ENCODE measurements around the gene RBM20. TPM values are rescaled to one million over a fixed set of nuclear protein-coding genes. Genes with fewer than 3 reads are reported as not detected.

The RBM20 gene
- total RNA-seq, 1 experiment from 2014 or later: 0.10 TPM

DNA sequence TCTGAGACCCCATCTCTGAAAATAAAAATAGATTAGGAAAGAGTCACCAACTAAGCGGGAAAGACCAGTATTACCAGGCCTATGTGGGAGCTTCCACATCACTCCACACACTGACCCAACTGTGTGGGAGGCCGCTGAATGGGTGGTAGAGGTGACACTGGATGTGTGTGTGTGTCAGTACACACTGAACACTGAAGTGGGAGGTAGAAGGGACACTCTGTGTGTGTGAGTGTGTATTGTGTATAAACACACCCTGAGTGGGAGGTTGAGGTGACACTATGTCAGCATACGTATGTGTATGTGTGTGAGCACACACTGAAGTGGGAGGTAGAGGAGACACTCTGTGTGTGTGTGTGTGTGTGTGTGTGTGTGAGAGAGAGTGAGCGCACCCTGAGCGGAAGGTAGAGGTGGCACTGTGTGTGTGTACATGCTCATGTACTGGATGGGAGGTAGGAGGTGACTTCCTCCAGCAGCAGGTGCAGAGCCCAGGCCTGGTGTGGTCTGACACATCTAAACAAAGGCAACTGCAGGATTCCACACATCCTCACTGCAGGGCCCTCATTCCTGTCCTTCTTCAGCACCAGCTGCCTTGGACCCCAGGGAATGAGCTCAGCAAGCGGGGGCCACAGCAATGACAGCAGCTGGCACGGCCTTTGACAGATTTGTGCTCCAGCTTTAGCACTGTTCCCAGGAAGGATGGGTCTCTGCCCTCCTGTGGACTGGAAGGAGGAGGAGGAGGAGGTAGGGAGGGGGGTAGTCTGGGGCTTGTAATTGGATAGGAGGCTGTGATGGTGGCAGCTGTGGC lies 26.5 kb upstream of the RBM20 start:
- H3K4me1 ChIP-seq (ENCODE audit: control insufficient read depth, insufficient read depth, low read length): no peaks in the 10 kb centered on the region
- no peak for DNase-seq (ENCODE audit: low read depth, low spot score)
- in situ Hi-C loops (cut with HindIII; ENCODE audit: low pct_unique_long_range_greater_than_20kb, low sequenced_read_pairs): no loop called here
- ChIA-PET POLR2A (no interaction called here), CTCF (no interaction called here)
- intact Hi-C loops (cut with micrococcal nuclease; ENCODE audit: unreplicated experiment): loop anchor here (10.0 kb wide), 1 partner anchor 117 kb away; no protein-coding TSS in a partner anchor
- no TSS peak for BruUV-seq (replicated peaks)
- no peaks in the 10 kb centered on the region for H3K9me3 ChIP-seq (ENCODE audit: control insufficient read depth, insufficient read depth, low read depth, low read length)
- no peak overlapping the region for H3K4me3 ChIP-seq (ENCODE audit: low read depth in 2 of 2, low read length in 2 of 2)
- no peaks in the 10 kb centered on the region; the same call in 1 of the 2 replicates for H3K27me3 ChIP-seq (ENCODE audit: control insufficient read depth, insufficient read depth, low read length)
- no peaks in the 10 kb centered on the region for H3K36me3 ChIP-seq (ENCODE audit: control insufficient read depth, insufficient read depth, low read length)
- H3K27ac ChIP-seq (ENCODE audit: low read length): no peak overlapping the region
- TF ChIP-seq SIN3A (IDR thresholded peaks at IDR 0.05; ENCODE audit: borderline replicate concordance, insufficient read depth, low read depth, low read length): no peak
- TF ChIP-seq REST (IDR thresholded peaks at IDR 0.05; ENCODE audit: insufficient read depth in 1 of 2, low read depth in 2 of 2, low read length in 1 of 2): no peak
- no peak for TF ChIP-seq POLR2AphosphoS5 (IDR thresholded peaks at IDR 0.05; ENCODE audit: low read depth, low read length)
- ATAC-seq: no peak

DNA sequence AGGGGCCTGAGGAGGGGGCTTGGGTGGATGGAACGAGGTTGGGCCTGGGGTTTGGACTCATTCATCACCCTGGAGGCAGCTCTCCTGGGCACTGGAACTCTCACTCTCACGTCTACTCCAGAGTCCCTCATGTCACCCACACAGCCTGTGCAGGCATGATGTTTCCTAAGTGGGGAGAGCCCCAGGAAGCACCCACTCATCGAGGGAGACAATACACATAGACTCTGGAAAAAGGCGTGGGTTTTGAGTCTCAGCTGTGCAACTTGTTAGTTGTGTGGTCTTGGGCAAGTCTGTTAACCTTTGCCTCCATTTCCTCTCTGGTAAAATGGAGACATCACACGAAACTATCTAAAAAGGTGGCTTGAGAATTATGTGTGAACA lies 25.9 kb upstream of the RBM20 start:
- DNase-seq (ENCODE audit: low read depth, low spot score) (no peak), ATAC-seq (no peak)
- intact Hi-C loops (cut with micrococcal nuclease; ENCODE audit: unreplicated experiment): loop anchor here (10.0 kb wide), 1 partner anchor 117 kb away; no protein-coding TSS in a partner anchor
- no peaks in the 10 kb centered on the region for H3K4me1 ChIP-seq (ENCODE audit: control insufficient read depth, insufficient read depth, low read length)
- no peaks in the 10 kb centered on the region for H3K9me3 ChIP-seq (ENCODE audit: control insufficient read depth, insufficient read depth, low read depth, low read length)
- no peaks in the 10 kb centered on the region; the same call in 1 of the 2 replicates for H3K27me3 ChIP-seq (ENCODE audit: control insufficient read depth, insufficient read depth, low read length)
- H3K36me3 ChIP-seq (ENCODE audit: control insufficient read depth, insufficient read depth, low read length): no peaks in the 10 kb centered on the region
- in situ Hi-C loops (cut with HindIII; ENCODE audit: low pct_unique_long_range_greater_than_20kb, low sequenced_read_pairs): no loop called here
- no TSS peak for BruUV-seq (replicated peaks)
- H3K27ac ChIP-seq (ENCODE audit: low read length): no peak overlapping the region
- POLR2A ChIA-PET: no interaction called here
- no peak overlapping the region for H3K4me3 ChIP-seq (ENCODE audit: low read depth in 2 of 2, low read length in 2 of 2)
- CTCF ChIA-PET: no interaction called here
- TF ChIP-seq REST (IDR thresholded peaks at IDR 0.05; ENCODE audit: insufficient read depth in 1 of 2, low read depth in 2 of 2, low read length in 1 of 2) (no peak), CTCF (IDR thresholded peaks at IDR 0.05) (no peak), TCF7L2 (IDR thresholded peaks at IDR 0.05; ENCODE audit: low read depth, low read length) (no peak), POLR2AphosphoS5 (IDR thresholded peaks at IDR 0.05; ENCODE audit: low read depth, low read length) (no peak), SIN3A (IDR thresholded peaks at IDR 0.05; ENCODE audit: borderline replicate concordance, insufficient read depth, low read depth, low read length) (no peak)

All from Panc1 (cell line).